IPS-18a (cell line): Measurements from ENCODE around the gene RAP1GAP2.

Experiments used
- H3K27ac ChIP-seq: one replicate; pipeline ENCODE4 v1.5.1; 2013; ENCODE audit warnings: low read length
- H3K27me3 ChIP-seq: one replicate; pipeline ENCODE4 v1.6.1; 2013; ENCODE audit warnings: mild to moderate bottlenecking, low read length; ENCODE audit not compliant: control insufficient read depth, insufficient read depth
- H3K36me3 ChIP-seq: one replicate; pipeline ENCODE4 v1.6.1; 2013; ENCODE audit warnings: low read depth, low read length; ENCODE audit not compliant: control insufficient read depth
- H3K4me1 ChIP-seq: one replicate; pipeline ENCODE4 v1.6.1; 2013; ENCODE audit warnings: low read depth, low read length; ENCODE audit not compliant: control insufficient read depth
- H3K4me3 ChIP-seq: one replicate; pipeline ENCODE4 v1.5.1; 2013; ENCODE audit warnings: low read length
- H3K9ac ChIP-seq: one replicate; pipeline ENCODE4 v1.6.1; 2013; ENCODE audit warnings: mild to moderate bottlenecking, low read length, moderate library complexity
- H3K9me3 ChIP-seq: one replicate; pipeline ENCODE4 v1.6.1; 2013; ENCODE audit warnings: low read depth, low read length; ENCODE audit not compliant: control insufficient read depth

The RAP1GAP2 gene

GRCh38 chr17:3008336-3009288, 212.4 kb downstream of the RAP1GAP2 start:
- Histone ChIP-seq H3K4me1 (no peaks in the 10 kb centered on the region), H3K9ac (no peak overlapping the region), H3K27ac (no peak overlapping the region), H3K4me3 (no peak overlapping the region), H3K9me3 (no peaks in the 10 kb centered on the region), H3K36me3 (peaks cover 8% of the 10 kb centered on the region), H3K27me3 (no peaks in the 10 kb centered on the region)

GRCh38 chr17:3009411-3009920, 213.2 kb downstream of the RAP1GAP2 start:
- Histone ChIP-seq H3K9me3 (no peaks in the 10 kb centered on the region), H3K36me3 (peaks cover 8% of the 10 kb centered on the region), H3K27ac (no peak overlapping the region), H3K27me3 (no peaks in the 10 kb centered on the region), H3K9ac (no peak overlapping the region), H3K4me3 (no peak overlapping the region), H3K4me1 (no peaks in the 10 kb centered on the region)

- Histone ChIP-seq H3K27ac (no peak overlapping the region), H3K9me3 (no peaks in the 10 kb centered on the region), H3K9ac (no peak overlapping the region), H3K4me3 (no peak overlapping the region), H3K4me1 (no peaks in the 10 kb centered on the region), H3K27me3 (no peaks in the 10 kb centered on the region), H3K36me3 (peaks cover 5% of the 10 kb centered on the region)
Observed at GRCh38 chr17:3011891-3012290, 215.7 kb downstream of the RAP1GAP2 start.

GRCh38 chr17:3012926-3013581, 216.8 kb downstream of the RAP1GAP2 start:
- H3K27ac ChIP-seq = no peak overlapping the region
- no peaks in the 10 kb centered on the region for H3K4me1 ChIP-seq
- H3K4me3 ChIP-seq = no peak overlapping the region
- H3K9me3 ChIP-seq = no peaks in the 10 kb centered on the region
- H3K27me3 ChIP-seq = no peaks in the 10 kb centered on the region
- peaks cover under 1% of the 10 kb centered on the region for H3K36me3 ChIP-seq
- no peak overlapping the region for H3K9ac ChIP-seq

GRCh38 chr17:3015890-3016289, 219.7 kb downstream of the RAP1GAP2 start:
- no peak overlapping the region for H3K9ac ChIP-seq
- H3K4me1 ChIP-seq = no peaks in the 10 kb centered on the region
- H3K27me3 ChIP-seq = no peaks in the 10 kb centered on the region
- H3K27ac ChIP-seq = no peak overlapping the region
- no peak overlapping the region for H3K4me3 ChIP-seq
- no peaks in the 10 kb centered on the region for H3K36me3 ChIP-seq
- H3K9me3 ChIP-seq = no peaks in the 10 kb centered on the region

- Histone ChIP-seq H3K4me3 (no peak overlapping the region), H3K36me3 (no peaks in the 10 kb centered on the region), H3K9me3 (peaks cover 3% of the 10 kb centered on the region)
Observed at GRCh38 chr17:3017936-3018335, 221.7 kb downstream of the RAP1GAP2 start.

GRCh38 chr17:3019761-3020160, 223.5 kb downstream of the RAP1GAP2 start:
- no peaks in the 10 kb centered on the region for H3K27me3 ChIP-seq
- H3K36me3 ChIP-seq = no peaks in the 10 kb centered on the region
- no peak overlapping the region for H3K9ac ChIP-seq
- H3K4me1 ChIP-seq = no peaks in the 10 kb centered on the region
- no peak overlapping the region for H3K4me3 ChIP-seq
- no peak overlapping the region for H3K27ac ChIP-seq
- H3K9me3 ChIP-seq = peaks cover 3% of the 10 kb centered on the region

More at GRCh38 chr17:3017936-3018335, 221.7 kb downstream of the RAP1GAP2 start:
- Histone ChIP-seq H3K27ac (no peak overlapping the region), H3K4me1 (no peaks in the 10 kb centered on the region), H3K27me3 (no peaks in the 10 kb centered on the region), H3K9ac (no peak overlapping the region)

GRCh38 chr17:3020381-3020780, 224.1 kb downstream of the RAP1GAP2 start:
- H3K9me3 ChIP-seq = peaks cover 3% of the 10 kb centered on the region
- H3K4me1 ChIP-seq = no peaks in the 10 kb centered on the region
- no peak overlapping the region for H3K27ac ChIP-seq
- H3K27me3 ChIP-seq = no peaks in the 10 kb centered on the region
- no peak overlapping the region for H3K4me3 ChIP-seq
- H3K36me3 ChIP-seq = no peaks in the 10 kb centered on the region
- no peak overlapping the region for H3K9ac ChIP-seq

GRCh38 chr17:3022197-3022596, 226.0 kb downstream of the RAP1GAP2 start:
- Histone ChIP-seq H3K4me1 (no peaks in the 10 kb centered on the region), H3K27me3 (no peaks in the 10 kb centered on the region), H3K27ac (no peak overlapping the region), H3K36me3 (peaks cover 3% of the 10 kb centered on the region), H3K9me3 (peaks cover 3% of the 10 kb centered on the region), H3K4me3 (no peak overlapping the region), H3K9ac (no peak overlapping the region)

- Histone ChIP-seq H3K36me3 (peaks cover 8% of the 10 kb centered on the region), H3K27me3 (no peaks in the 10 kb centered on the region), H3K4me3 (no peak overlapping the region), H3K27ac (no peak overlapping the region), H3K9ac (no peak overlapping the region), H3K9me3 (peaks cover 3% of the 10 kb centered on the region), H3K4me1 (no peaks in the 10 kb centered on the region)
Observed at GRCh38 chr17:3024346-3024745, 228.1 kb downstream of the RAP1GAP2 start.

GRCh38 chr17:3025421-3026124, 229.3 kb downstream of the RAP1GAP2 start:
- no peaks in the 10 kb centered on the region for H3K27me3 ChIP-seq
- peaks cover 12% of the 10 kb centered on the region for H3K36me3 ChIP-seq
- peaks cover 3% of the 10 kb centered on the region for H3K9me3 ChIP-seq
- H3K4me1 ChIP-seq = no peaks in the 10 kb centered on the region
- H3K9ac ChIP-seq = no peak overlapping the region
- H3K27ac ChIP-seq = no peak overlapping the region
- H3K4me3 ChIP-seq = no peak overlapping the region
